ENCODE data around the gene SLC25A11.

SLC25A11 gene

DNA sequence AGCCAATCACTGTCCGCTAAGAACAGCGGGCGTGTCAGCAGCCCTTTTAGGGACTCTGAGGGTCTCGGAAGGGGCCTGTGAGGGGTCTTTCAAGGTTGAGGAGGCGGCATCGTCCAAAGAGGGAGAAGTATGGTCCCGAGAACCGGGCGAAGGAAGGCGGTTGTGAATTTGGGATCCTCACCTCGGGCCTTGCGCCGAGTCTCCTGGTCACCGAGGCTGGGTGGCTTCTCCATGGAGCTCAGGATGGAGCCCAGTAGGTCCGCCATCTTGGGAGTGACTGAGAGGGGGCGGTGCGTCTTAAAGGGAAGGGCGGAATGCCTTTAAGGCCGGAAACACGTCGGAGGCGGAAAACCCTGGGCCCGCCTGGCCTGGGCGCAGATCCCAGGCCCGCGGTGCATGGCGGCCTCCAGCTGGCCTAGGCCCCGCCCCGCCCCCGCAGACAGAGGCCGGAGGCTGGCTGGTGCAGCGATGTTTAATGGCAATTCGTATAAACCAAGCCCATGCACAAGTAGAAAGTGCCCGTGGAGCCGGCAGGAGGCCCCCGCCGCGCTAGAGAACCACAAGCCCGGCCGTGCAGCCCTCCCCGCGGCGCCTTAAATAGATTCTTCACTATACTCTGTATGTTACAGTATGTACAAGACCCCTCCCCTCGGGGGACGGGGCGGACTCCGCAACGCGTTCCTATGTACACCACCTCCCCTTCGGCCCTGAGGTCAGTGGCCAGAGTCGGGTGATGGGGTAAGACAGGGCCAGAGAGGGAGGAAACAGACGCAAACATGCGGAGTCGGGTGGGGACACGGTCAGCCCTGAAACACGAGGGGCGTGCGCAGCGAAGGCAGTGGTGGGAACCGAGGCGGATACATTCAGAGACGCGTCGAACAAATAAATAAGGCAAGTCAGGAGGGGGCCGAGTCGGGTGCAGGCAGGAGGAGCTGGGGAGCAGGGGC, 28.0 kb upstream of the SLC25A11 start, which contains the start of gene SPAG7:
SPAG7 (minus strand) TSS at position 279 of the 947 bp plus-strand sequence; CDS start at position 266, 13 bp downstream.
- Histone ChIP-seq H3K4me3 (ENCODE audit: low read depth, low read length) (peak within 1 kb of the TSS; percentile 76), H3K27me3 (no peaks in the 10 kb centered on the region), H3K4me1 (no peaks in the 10 kb centered on the region), H3K36me3 (no peaks in the 10 kb centered on the region; the same call in 1 of the 2 replicates), H3K9me3 (no peaks in the 10 kb centered on the region)
- TF ChIP-seq, protein P1, sequence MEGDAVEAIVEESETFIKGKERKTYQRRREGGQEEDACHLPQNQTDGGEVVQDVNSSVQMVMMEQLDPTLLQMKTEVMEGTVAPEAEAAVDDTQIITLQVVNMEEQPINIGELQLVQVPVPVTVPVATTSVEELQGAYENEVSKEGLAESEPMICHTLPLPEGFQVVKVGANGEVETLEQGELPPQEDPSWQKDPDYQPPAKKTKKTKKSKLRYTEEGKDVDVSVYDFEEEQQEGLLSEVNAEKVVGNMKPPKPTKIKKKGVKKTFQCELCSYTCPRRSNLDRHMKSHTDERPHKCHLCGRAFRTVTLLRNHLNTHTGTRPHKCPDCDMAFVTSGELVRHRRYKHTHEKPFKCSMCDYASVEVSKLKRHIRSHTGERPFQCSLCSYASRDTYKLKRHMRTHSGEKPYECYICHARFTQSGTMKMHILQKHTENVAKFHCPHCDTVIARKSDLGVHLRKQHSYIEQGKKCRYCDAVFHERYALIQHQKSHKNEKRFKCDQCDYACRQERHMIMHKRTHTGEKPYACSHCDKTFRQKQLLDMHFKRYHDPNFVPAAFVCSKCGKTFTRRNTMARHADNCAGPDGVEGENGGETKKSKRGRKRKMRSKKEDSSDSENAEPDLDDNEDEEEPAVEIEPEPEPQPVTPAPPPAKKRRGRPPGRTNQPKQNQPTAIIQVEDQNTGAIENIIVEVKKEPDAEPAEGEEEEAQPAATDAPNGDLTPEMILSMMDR (IDR thresholded peaks at IDR 0.05; ENCODE audit: low read depth, low read length): no peak
- peak; percentile 86 for DNase-seq

DNA sequence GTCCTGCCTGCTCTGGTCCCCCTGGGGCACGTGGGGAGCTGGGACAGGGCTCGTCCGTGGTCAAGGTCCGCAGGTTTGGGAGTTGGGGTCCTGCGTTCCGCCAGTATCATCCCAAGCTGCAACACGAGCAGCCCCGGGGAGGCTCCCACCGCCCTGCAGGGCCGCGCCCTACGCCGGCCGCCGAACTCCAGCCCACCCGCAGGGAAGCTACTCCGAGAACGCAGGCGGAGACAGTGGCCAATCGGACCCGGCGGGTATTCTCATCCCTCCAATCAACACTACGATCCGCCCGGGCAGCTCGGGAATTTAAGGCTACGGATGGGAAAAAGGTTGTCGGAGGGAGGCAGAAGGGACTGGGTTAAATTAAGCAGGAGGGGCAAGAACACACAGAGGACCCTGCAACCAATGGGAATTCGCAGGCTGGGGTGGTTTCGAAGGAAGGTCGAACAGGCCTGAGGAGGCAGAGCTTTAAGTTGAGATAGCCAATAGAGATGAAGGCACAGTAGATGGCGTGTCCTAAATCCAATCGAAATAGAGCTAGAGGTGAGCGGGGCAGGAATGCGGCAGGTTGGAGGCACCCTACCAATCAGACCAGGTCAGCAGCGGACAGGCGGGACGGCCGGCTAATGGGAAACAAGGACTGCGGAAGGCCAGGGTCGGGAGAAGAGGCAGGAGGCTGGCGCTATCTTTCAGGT, 27.1 kb upstream of the SLC25A11 start:
- Histone ChIP-seq H3K36me3 (no peaks in the 10 kb centered on the region; the same call in 1 of the 2 replicates), H3K27me3 (no peaks in the 10 kb centered on the region), H3K4me3 (ENCODE audit: low read depth, low read length) (peak overlapping the region; percentile 76), H3K4me1 (no peaks in the 10 kb centered on the region), H3K9me3 (no peaks in the 10 kb centered on the region)
- TF ChIP-seq, protein P1 (IDR thresholded peaks at IDR 0.05; ENCODE audit: low read depth, low read length): no peak
- DNase-seq: peak; percentile 93

DNA sequence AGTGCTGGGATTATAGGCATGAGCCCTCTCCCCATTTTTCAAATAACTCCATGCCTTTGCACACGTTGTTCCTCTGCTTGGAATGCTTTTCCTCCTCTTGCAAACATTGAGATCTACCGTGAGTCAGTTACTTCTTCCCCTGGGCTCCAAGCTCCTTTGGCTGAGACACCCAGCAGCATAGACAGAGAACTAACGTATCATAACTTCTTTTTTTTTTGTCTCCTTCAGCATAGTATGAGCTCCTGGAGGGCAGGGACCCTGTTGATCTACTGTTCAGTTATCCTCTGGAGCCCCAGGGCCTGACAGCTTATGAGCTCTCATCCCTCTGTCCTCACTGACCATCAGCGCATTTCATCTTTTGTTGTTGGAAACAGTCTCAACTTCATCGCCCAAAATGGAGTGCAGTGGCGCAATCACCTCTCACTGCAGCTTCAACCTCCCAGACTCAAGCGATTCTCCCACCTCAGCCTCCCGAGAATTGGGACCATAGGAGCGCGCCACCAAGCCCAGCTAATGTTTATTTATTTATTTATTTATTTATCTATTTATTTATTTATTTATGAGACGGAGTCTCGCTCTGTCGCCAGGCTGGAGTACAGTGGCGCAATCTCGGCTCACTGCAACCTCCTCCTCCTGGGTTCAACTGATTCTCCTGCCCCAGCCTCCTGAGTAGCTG, 25.6 kb upstream of the SLC25A11 start:
- no peak overlapping the region for H3K4me3 ChIP-seq (ENCODE audit: low read depth, low read length)
- no peaks in the 10 kb centered on the region; the same call in 1 of the 2 replicates for H3K36me3 ChIP-seq
- no peaks in the 10 kb centered on the region for H3K4me1 ChIP-seq
- no peak for DNase-seq
- TF ChIP-seq, protein P1 (IDR thresholded peaks at IDR 0.05; ENCODE audit: low read depth, low read length): no peak
- no peaks in the 10 kb centered on the region for H3K27me3 ChIP-seq
- no peaks in the 10 kb centered on the region for H3K9me3 ChIP-seq

DNA sequence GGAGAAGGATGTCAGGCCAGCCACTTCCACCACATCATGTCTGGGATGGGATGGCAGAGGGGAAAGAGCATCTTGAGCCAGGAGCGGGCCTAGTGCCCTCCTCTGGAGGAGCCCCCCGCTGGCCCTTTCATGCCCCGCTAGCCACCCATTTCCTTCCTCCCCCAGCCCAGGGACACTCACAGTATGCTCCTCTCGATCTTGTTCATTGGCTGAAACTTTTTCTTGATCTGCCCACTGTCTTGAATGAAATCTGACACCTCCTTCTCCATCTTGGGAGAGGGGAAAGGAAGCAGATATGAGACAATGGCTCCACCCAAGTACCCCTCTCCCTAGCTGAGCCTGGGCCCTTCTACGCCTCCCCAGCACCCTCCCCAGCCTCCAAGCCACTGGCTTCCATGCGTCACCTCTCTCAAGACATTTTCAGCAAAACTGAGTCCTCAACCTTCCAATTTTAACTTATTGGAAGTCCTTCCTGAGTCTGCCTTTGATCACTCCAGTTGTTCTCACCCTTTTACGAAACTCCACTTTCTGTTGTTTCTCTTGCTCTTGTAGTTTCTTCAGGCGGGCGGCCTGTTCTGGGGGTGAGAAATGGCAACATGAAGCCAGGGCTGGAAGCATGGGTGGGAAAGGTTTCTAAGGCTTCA, 20.6 kb upstream of the SLC25A11 start:
- H3K4me1 ChIP-seq: no peaks in the 10 kb centered on the region
- TF ChIP-seq, protein P1 (IDR thresholded peaks at IDR 0.05; ENCODE audit: low read depth, low read length): no peak
- no peak overlapping the region for H3K4me3 ChIP-seq (ENCODE audit: low read depth, low read length)

DNA sequence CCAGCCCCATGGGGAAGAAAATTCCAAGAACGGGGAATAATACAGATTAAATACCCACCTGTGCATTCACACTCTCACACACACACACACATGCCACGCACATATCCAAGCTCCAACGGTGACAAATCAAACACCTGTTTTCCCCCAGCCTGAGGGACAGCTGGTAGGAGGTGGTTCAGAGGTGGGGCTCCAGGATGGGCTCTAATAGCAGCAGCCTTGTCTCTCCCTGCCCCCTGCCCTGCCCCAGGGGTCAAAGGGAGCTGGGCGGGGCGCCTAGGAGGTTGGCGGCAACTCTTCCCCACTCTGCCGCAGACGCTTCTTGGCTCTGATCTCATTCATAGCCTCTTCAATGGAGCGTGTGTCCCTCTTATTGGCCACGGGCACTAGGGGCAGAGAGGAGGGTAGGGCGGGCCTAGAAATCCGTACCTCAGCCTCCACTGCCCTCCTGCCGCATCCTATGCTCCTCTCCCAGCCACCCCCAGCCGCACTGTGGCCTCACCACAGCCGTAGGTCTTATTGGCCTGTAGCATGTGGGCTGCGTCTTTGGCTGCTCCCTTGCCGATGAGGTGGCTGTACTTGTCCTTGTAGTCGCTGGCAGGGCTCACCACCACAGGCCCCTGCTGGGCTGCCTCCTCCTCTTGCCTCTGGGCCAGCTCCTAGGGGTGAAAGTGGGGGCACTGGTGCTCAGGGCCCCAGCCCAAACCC, 19.6 kb upstream of the SLC25A11 start:
- no peaks in the 10 kb centered on the region for H3K36me3 ChIP-seq
- H3K4me3 ChIP-seq (ENCODE audit: low read depth, low read length): no peak overlapping the region
- H3K27me3 ChIP-seq: no peaks in the 10 kb centered on the region
- no peaks in the 10 kb centered on the region for H3K9me3 ChIP-seq
- DNase-seq: no peak
- TF ChIP-seq, protein P1 (IDR thresholded peaks at IDR 0.05; ENCODE audit: low read depth, low read length): no peak
- H3K4me1 ChIP-seq: no peaks in the 10 kb centered on the region

More for the DNA sequence above, 20.6 kb upstream of the SLC25A11 start:
- H3K36me3 ChIP-seq: no peaks in the 10 kb centered on the region
- H3K27me3 ChIP-seq: no peaks in the 10 kb centered on the region
- no peak for DNase-seq
- no peaks in the 10 kb centered on the region for H3K9me3 ChIP-seq
